8988T (cell line): ENCODE measurements around the gene YWHAG.
"Not testable (repeated sequence)": the region's sequence is repeated elsewhere in the genome, so short reads cannot be mapped to it uniquely, and the experiment has no call there.

Experiments
- DNase-seq: peaks from one replicate; pipeline ENCODE4 v3.0.0; 2011

YWHAG gene

DNA sequence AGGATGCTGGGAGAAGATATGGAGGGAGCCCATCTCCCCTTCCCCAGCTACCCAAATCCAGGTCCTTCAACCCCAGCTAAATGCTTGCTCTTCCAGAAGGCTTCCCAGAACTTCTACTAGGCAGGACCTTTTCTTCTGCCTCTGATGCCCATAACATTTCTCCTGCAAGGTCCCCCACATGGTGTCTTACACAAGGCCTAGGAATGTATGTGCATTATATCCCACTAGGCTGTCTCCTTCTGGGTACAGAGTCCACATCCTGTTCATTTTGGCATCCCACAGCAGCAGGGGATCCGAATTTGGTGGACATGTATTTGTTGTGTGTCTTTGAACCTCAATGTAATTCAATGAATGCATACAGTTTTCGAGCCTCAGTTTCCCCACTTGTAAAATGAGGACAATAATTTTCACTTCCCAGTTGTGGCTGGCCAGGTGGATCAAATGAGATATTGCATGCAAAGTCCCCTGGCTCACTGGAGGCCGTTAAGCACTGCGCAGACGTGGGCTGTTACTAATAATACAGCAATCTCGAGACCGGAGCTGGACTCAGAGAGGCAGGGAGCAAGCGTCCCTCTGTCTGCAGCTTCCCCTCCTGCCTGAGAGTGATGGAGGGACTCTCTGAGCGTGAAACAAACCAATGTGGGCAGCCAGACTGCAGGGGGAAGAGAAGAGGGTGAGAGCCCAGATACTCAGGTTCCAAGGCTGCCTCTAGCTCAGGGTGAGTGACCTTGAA, 18.6 kb upstream of the YWHAG start:
- DNase-seq: no peak

DNA sequence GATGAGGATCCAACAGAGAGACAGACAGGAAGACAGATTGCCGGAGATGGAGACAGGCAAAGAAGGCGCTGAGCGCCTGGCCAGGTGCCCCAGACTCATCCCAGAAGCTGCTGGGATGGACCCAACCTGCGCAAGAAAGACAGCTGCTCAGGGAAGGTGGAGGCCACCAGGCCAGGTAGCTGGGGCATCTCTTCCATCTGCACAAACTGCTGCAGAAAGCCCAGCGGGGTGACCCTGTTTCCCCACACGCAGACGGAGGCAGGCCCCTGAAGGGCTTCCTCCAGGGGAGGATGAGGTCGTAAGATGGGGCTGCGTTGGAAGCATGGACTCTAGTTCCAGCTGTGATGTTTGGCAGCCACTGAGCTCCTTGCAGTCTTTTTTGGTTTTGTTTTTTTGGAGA, 16.5 kb upstream of the YWHAG start:
- no peak for DNase-seq

DNA sequence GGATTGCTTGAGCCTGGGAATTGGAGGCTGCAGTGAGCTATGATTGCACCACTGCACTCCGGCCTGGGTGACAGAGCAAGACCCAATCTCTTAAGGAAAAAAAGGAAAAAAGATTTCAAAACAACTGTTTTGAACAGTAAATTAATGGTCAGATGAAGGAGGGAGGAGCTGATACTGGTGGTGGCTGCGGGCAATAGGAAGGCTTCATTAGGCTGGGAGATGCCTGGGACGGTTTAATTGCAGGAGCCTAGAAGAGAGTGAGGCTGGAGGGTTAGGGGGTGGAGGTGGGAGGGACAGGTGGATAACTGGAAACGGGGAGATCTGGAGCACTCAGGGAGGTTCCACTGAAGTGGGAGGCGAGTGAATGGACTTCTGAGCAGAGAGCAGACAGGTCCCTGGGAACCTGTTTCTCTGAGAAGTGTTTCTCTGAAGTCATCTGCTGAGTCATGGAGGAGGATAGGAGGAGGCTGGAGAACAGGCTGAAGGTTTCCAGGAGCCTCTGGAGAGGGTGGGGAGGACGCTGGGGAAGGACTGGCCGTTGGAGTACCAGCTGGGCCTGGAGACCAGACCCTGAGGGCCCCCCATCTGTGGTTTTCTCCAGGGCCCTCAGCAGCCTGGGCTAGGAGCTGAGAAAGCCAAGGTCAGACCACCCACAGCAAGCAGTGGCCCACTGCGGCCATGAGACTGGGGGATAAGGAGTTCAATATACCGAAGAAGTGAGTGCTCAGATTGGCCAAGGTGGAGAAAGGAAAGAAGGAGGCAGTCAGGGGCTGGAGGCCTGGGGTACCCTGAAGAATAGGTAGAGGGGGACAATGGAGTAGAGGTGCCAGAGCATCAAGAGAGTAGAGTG, 14.4 kb upstream of the YWHAG start:
- no peak for DNase-seq

DNA sequence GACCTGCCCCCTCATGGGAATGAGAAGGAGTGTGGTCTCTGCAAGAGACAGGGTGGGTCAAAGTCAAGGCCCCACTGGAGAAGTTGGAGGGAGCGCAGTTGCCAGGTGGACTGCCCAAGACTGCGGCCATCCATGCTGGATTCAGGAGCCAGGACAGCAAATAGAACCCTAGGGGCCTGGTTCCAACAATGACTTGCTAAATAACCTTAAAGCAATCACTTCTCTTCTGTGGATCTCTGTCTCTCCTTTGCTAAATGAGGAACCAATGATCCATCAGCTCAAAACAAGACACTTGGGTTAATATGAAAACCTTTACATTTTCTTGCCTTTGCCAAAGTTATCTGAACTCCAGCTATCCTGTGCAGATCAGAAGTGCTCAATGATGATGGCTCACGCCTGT, 12.6 kb upstream of the YWHAG start:
- DNase-seq: no peak

DNA sequence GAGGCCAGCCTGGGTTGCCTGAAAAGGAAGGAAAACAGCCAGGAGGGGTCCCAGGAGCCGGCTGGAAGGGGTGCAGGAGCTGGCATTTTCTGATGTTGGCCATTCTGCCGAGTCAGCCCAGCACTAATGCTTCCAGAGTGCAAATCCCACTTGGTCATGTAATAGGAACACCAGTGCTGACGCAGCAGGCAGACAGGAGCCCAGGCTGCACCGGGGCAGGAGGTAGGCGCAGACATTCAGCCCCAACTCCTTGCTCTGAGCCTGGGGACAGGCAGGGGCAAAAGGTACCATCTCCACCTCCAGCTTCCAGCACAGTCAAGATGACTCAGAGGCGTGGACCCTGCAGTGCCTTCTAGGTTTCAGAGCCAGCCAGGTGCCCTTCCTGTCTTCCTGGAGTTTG, 10.2 kb upstream of the YWHAG start:
- DNase-seq: no peak

DNA sequence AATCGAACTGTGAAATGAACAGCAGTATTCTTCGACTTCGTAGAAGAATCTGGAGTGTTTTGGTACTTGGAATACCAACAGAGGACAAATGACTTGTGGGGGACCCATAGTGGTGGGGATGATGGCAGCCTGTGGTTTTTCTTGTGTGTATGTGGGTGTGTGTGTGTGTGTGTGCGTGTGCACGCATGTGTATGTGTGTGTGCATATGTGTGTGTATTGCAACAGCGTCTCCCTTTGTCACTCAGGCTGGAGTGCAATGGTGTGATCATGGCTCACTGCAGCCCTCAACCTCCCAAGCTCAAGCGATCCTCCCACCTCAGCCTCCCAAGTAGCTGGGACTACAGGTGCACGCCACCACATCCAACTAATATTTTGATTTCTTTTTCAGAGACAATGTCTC, 9.4 kb upstream of the YWHAG start:
- no peak for DNase-seq

DNA sequence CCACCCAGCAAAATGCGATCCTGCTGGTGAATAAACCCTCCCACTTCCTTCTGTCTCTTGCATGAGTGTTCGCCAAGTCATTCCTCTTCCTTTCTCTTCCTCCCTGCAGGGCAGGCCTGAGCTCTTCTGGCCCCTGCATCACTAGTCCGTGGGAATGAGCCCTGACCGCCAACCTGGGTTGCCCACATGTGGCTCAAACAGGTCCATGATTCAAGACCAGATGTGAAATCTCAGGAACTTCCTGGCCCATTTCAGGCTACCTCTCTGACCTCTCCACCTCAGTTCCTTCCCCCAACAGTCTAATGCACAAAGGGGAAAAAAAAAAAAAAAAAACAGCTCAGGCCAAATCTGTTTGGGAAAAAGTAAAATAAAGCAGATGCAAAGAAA, 5.4 kb upstream of the YWHAG start:
- DNase-seq: no peak

DNA sequence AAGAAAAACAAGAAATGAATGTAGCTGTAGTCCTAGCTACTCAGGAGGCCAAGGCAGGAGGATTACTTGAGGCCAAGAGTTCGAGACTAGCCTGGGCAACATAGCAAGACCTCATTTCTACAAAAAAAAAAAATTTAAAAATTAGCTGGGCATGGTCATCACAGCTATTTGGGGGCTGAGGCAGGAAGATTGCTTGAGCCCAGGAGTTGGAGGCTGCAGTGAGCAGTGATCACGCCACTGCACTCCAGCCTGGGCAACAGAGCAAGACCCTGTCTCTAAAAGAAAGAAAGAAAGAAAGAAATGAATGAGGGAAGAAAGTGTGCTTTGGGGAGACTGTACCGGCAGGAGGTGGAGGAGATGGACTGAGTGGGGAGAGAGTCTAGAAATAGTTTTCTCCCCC, 5.0 kb upstream of the YWHAG start:
- not testable (repeated sequence) for DNase-seq

DNA sequence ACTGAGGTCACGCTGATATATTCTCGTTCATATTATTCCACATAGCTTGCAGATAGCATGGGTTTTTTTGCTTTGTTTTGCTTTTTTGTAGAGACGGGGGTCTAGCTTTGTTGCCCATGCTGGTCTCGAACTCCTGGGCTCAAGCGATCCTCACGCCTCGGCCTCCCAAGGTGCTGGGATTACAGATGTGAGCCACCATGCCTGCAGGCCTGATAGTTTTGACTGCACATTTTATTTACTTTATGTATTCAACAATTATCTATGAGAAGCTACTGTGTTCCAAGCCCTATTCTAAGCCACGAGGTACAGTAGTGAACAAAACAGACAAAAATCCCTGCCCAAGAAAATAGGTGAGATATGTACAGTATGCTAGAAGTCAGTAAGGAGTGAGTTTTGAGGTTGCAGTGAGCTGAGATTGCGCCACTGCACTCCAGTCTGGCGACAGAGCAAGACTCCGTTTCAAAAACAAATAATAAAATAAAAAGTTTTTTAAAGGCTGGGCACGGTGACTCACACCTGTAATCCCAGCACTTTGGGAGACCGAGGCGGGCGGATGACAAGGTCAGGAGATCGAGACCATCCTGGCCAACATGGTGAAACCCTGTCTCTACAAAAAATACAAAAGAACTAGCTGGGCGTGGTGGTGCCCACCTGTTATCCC, 1.3 kb upstream of the YWHAG start:
- no peak for DNase-seq

DNA sequence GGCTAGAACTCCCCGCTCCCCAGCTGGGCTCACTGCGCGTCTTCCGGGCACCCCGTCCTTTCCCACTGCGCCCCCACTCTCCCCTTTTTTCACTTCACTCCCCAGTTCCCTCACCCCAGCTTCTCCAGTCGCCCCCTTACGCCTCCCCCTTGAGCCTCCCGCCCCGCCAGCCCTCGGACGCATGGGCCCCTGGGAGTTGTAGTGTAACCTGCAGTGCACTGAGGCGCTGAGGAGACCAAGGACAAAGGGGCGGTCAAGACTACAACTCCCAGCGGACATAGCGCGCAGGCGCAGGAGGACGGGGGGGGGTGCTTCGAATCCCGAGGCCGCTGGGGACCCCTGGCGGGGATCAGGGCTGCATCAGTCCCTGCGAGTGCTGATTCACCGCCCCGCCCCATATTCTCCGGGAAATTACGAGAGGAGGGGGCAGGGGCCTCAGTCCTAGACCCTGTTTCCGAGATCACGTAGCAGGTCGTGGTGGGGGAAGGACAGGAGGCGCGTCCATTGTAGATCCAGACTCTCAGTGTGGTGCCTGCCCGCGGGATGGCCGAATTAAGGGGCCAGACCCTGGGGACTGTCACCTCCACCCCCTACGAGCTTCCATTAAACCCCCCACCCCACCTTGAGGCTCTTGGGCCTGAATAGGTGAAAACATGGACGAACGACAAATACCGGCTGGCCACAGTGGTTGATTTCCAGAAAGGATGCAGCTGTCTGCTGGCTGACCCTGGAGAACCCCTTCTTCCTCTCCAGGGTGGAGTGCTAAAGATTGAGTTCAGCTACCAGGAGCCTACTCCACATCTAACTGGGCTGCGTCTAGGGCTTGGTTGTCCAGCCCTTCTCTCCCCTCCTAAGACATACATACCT, 553 bp upstream of the YWHAG start:
- peak; percentile 73 for DNase-seq

DNA sequence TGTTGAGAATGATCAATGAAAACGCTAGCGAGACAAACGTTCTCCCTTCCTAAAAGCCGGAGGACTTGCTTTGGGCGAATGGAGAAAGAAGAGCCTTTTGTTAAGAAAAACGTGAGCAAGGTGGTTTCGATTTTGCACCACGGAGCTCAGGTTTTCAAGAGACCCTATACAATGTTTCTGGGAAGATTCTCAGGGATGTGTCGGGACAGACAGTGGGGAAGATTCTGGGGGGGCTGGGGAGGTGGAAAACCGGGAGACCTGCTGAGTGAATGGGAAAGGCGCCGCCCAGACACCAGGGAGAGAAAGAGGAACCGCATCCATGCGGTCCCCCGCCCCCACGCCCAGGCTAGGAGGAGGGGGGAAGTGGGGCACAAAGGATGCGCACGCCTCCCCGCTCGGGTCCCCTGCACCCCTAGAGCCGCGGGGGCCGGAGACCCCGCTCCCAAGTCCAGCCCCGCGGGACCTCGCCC, 745 bp downstream of the YWHAG start:
- no peak for DNase-seq

DNA sequence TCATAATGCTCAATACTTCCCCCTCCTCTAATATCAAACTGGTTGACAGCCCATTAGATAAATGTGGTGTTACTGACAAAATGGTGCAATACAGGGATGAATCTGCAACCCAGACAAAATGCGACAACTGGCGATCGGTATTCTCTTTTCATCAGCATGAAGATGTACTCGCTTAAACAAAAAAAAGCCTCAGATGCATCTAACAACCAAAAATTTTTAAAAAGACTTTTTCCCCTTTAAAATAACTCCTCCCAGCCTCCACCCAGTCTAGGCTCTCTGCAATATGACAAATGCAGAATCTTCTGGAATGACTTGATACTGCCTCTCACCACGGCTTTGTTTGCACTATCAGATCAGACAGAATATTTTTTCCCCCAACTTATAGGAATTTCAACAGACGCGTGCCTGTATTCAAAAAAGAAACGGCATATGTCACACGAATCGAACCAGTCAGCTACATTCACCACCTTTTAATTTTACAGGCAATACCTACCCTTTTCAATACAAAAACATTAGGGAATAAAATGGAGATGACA, 1.2 kb downstream of the YWHAG start:
- no peak for DNase-seq

DNA sequence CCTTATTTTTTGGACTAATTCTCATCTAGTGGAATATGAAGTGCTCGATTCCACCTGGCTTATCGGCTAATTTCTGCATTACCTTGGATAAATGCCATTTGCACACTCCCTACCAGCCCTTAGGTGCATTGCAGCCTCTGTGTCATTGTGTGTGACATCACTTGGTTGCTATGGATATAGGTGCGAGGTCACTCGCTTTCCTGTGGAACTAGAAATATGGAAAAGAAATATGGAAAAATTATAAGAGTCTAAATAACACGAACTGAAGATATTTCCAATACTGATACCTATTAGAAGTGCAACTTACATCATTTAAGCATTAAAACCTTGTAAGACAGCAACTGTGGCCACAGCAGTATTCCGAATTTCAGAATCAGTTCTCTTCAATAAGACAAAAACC, 2.0 kb downstream of the YWHAG start:
- no peak for DNase-seq

DNA sequence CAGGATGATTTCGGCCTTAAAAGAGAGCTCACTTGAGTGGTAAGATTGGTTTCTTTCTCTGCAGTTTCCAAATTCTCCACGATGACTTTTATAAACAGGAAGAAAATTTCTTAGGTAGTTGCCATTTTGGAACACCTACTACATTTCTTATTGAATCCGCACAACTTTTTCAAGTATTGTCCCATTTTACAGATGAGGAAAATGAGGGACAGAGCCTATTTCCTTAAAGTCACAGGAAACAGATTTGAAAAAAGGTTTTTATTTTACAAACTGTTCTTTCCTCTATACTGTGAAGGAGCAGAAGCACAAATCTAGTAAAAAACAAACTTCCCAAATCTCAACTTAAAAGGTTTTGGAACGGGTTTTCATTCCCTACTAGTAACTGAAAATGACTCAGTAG, 2.7 kb downstream of the YWHAG start:
- DNase-seq: no peak

DNA sequence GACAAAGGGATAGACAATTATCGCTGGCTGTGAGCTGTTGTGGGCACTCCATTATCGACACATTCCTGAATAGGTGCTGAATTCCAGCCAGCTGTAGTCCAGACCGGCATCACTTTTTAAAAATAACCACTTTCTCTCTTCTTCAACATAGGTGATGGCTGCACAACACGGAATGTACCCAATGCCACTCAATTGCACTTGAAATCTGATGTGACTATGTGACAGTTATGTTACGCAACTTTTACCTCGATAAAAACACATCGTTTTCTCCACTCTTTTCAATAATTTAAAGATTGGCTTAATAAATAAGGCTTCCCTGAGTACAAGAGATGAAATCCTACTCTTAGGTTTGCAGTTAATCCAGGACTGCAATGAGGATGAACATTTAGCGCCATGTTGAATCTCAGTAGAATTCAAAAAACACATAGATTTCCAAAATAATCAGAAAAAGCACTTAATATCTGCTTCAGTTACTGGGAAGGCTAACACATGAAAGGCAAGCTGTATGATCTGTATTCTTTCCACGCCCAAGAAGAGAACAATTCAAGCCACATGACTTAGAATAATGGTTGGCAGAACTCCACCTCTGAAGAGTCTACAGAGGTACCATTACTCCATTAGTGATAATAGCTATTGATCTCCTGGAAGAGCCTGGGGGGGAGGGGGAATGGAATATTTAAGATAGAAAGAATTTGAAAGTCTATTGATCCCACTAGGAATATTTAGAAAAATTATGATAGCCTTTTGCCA, 3.6 kb downstream of the YWHAG start:
- no peak for DNase-seq

DNA sequence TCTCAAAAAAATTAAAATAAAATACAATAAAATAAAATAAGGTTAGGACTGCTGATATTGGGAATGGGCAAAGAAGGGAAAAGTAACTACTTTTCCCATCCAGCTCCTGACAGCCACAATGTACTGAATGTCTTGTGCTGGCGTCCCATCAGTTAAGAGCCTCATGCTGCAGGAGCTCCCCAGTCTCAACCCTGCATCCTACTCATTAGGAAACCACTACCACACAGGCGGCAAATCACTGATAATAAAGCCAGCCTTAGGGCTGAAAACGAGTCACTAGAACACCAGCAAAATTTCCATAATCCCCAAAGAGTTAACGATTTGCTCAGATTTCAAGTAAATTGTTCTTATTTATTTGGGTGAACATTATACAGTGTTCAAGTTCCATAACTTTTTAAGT, 4.3 kb downstream of the YWHAG start:
- no peak for DNase-seq

DNA sequence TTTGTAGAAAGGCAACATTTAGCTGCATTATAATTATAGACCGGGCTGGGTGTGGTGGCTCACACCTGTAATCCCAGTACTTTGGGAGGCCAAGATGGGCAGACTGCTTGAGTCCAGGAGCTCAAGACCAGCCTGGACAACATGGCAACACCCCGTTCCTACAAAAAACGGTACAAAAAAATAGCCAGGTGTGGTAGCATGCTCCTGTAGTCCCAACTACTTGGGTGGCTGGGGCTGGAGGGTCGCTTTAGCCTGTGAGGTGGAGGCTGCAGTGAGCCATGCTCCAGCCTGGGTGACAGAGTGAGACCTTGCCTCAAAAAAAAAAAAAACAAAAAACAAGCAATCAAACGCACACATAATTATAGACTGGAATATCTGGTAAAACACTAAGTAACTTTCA, 5.0 kb downstream of the YWHAG start:
- DNase-seq: no peak

DNA sequence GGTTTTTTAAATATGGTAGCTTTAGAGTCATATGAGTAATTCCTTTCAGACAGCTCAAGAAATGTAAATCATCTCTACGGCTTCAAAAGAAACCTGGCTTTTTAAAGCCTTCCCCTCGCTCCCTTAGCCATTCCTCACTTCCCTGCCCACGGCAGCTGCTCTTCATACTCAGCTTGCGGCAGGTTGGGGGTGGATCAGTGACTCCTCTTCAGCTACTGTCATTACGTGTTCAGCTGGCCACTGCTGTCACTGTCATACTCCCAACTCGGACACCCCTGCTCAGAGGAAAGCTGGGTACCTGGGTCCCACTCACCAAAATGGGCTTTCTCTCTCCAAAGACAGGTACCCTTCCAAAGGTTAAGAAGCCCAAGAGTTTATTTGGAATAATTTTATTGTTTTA, 6.6 kb downstream of the YWHAG start:
- no peak for DNase-seq

DNA sequence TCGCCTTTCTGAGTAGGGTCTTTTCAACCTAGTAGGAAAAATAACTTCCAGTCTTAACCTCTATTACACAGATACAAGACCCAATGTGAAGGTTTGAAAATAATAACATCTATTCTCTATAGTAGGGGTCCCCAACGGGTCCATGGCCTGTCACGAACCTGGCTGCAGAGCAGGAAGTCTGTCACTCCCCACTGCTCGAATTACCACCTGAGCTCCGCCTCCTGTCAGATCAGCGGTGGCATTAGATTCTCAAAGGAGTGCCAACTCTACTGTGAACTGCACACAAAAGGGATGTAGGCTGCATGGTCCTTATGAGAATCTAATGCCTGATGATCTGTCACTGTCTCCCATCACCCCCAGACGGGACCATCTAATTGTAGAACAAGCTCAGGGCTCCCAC, 7.4 kb downstream of the YWHAG start:
- no peak for DNase-seq

DNA sequence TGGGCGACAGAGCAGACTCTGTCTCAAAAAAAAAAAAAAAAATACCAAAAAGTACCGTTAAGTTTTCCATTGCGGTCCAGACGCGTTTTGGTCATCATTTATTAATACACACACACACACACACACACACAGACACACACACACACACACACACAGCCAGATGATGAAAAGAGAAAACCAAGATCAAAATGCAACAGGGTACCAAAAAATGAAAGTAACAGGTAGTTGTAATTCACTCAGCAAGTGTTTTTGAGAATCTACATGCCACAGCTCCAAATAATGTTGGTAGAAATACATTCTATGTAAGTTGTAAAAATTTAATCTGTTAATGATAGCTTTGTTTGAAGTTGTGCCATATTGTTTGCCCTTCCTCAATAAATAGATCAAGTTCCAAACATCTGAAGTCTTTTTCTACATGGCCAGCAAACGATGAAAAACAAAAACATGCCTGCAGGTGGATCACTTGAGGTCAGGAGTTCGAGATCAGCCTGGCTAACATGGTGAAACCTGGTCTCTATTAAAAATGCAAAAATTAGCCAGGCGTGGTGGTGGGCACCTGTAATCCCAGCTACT, 9.4 kb downstream of the YWHAG start:
- DNase-seq: no peak

DNA sequence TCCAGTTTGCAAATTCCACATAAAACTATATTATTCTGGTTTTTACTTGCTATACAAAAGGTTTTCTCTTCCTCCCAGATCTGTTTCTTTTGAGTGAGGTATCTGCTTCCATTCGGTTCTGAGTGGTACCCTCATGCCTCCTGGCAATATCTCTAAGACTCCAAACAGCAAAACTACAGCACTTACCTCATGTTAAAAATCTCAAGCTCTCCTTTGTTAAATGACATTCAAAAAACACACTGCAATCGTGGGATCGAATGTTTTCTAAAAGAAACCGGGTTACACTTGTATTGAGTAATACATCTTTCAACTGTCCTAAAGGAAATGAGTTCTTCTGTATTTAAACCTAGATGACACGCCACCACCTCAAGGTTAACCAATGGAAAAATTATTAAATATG, 11.1 kb downstream of the YWHAG start:
- no peak for DNase-seq

DNA sequence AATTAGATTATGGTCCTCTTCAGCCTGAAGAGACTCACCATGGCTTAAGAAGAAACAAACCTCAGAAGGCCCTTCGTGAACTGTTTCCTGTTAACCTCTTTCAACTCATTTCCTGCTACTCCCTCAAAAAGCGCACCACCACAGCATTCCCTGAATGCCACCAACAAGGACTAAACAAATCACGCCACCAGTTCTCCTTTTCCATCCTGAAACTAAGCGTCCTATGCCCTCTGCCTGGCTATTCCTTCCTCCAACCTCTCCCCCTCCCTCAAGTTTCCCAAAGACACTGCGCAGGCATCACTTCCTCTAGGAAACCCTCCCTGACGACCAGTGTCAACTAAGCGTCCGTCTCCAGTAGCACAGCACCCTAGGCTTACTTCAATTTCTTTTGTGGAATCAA, 12.0 kb downstream of the YWHAG start:
- DNase-seq: no peak
